Left ventricle myocardium inferior (tissue), 1 donor: ENCODE data around the gene PHF10. TPM values are rescaled to one million over a fixed set of nuclear protein-coding genes. Genes with fewer than 3 reads are reported as not detected.

Source experiments
- DNase-seq: peaks from one replicate; pipeline ENCODE4 v3.0.0-alpha.2; 2020
- H3K27ac ChIP-seq: fragments of 200-600 bp; replicated peaks from 2 replicates; pipeline ENCODE4 v1.8.0; 2021
- H3K27me3 ChIP-seq: fragments of 200-600 bp; 2 replicates; pipeline ENCODE4 v1.8.0; 2021; ENCODE audit warnings: low read depth
- H3K36me3 ChIP-seq: fragments of 200-600 bp; 2 replicates; pipeline ENCODE4 v1.8.0; 2021
- H3K4me1 ChIP-seq: fragments of 200-600 bp; 2 replicates; pipeline ENCODE4 v1.8.0; 2021
- H3K4me3 ChIP-seq: fragments of 200-600 bp; 2 replicates; pipeline ENCODE4 v1.8.0; 2021; ENCODE audit warnings: mild to moderate bottlenecking, moderate library complexity
- H3K9me3 ChIP-seq: fragments of 200-600 bp; replicated peaks from 2 replicates; pipeline ENCODE4 v1.8.0; 2021
- CTCF ChIP-seq: fragments of 200-600 bp; IDR thresholded peaks from 2 replicates; pipeline ENCODE4 v1.8.0; 2021; ENCODE audit warnings: antibody characterized with exemption, mild to moderate bottlenecking, borderline replicate concordance
- intact Hi-C: fragments of 100-400 bp; cut with micrococcal nuclease; formaldehyde crosslinking; loops from one replicate; pipeline ENCODE4 v1.11.0; 2022
- total RNA-seq: library from RNA; stranded (reverse); fragmentation: NEBNext Ultra II Directional; extraction: Animal tissue kit (Norgen Biotek cat#: 25700); gene quantifications from one replicate; pipeline ENCODE4 v1.2.1, GENCODE V29; 2021
- donor health status: DM: no; HTN: yes; CAD: no; lungs with severe emphysema.

PHF10 gene
- total RNA-seq, 1 donor from 2014 or later: 56.6 TPM

GRCh38 chr6:169755162-169755561 lies 30.9 kb upstream of the PHF10 start:
- H3K36me3 ChIP-seq: peaks cover 38% of the 10 kb centered on the region
- TF ChIP-seq CTCF: no peak
- no peak for DNase-seq
- no peaks in the 10 kb centered on the region for H3K9me3 ChIP-seq
- H3K4me1 ChIP-seq: peaks cover 28% of the 10 kb centered on the region
- H3K27ac ChIP-seq: no peak overlapping the region
- no peak overlapping the region for H3K4me3 ChIP-seq
- no peaks in the 10 kb centered on the region for H3K27me3 ChIP-seq
- intact Hi-C loops: no loop called here

GRCh38 chr6:169752074-169752623 lies 27.8 kb upstream of the PHF10 start:
- Histone ChIP-seq H3K36me3 (peaks cover 8% of the 10 kb centered on the region), H3K4me3 (peak overlapping the region; percentile 89), H3K4me1 (peaks cover 34% of the 10 kb centered on the region), H3K27ac (peak overlapping the region; percentile 96), H3K9me3 (no peaks in the 10 kb centered on the region), H3K27me3 (no peaks in the 10 kb centered on the region)
- DNase-seq: no peak
- no peak for TF ChIP-seq CTCF
- intact Hi-C loops: no loop called here

GRCh38 chr6:169751242-169752073 lies 27.2 kb upstream of the PHF10 start, which contains the start of the genes DYNLT2 and ERMARD:
Gene DYNLT2 (minus strand): TSS chr6:169751572. CDS start chr6:169751458, 114 bp downstream.
Gene ERMARD (plus strand): TSS chr6:169751622. CDS start chr6:169751658, 36 bp downstream.
- intact Hi-C loops: no loop called here
- peaks cover 34% of the 10 kb centered on the region for H3K4me1 ChIP-seq
- peak; percentile 93 for DNase-seq
- no peaks in the 10 kb centered on the region for H3K9me3 ChIP-seq
- peak; percentile 56 for TF ChIP-seq CTCF
- peak within 1 kb of the TSS; percentile 96 for H3K27ac ChIP-seq
- H3K4me3 ChIP-seq: peak within 1 kb of the TSS; percentile 89
- peaks cover under 1% of the 10 kb centered on the region for H3K36me3 ChIP-seq
- no peaks in the 10 kb centered on the region for H3K27me3 ChIP-seq

GRCh38 chr6:169746556-169746955 lies 22.3 kb upstream of the PHF10 start:
- no peaks in the 10 kb centered on the region for H3K27me3 ChIP-seq
- H3K4me1 ChIP-seq: peaks cover 18% of the 10 kb centered on the region
- intact Hi-C loops: no loop called here
- TF ChIP-seq CTCF: no peak
- H3K9me3 ChIP-seq: peaks cover 10% of the 10 kb centered on the region
- no peak overlapping the region for H3K4me3 ChIP-seq
- H3K36me3 ChIP-seq: no peaks in the 10 kb centered on the region
- no peak for DNase-seq
- no peak overlapping the region for H3K27ac ChIP-seq

GRCh38 chr6:169745405-169745804 lies 21.1 kb upstream of the PHF10 start:
- no peak for DNase-seq
- H3K9me3 ChIP-seq: peaks cover 10% of the 10 kb centered on the region
- H3K36me3 ChIP-seq: no peaks in the 10 kb centered on the region
- H3K4me1 ChIP-seq: peaks cover 8% of the 10 kb centered on the region
- intact Hi-C loops: no loop called here
- no peak for TF ChIP-seq CTCF
- no peak overlapping the region for H3K27ac ChIP-seq
- no peaks in the 10 kb centered on the region for H3K27me3 ChIP-seq
- no peak overlapping the region for H3K4me3 ChIP-seq
